Mesendoderm (in vitro differentiated cells): ENCODE results near the gene DIAPH3.
A peak's percentile ranks its signal among the peaks of the same experiment; 100 is the strongest.

Source experiments
- DNase-seq: peaks from one replicate; pipeline ENCODE4 v3.0.0; 2013
- H2AK5ac ChIP-seq: 2 replicates; pipeline ENCODE4 v1.6.1; 2013; ENCODE audit warnings: low read length, inconsistent platforms
- H2BK120ac ChIP-seq: 2 replicates; pipeline ENCODE4 v1.6.1; 2013; ENCODE audit warnings: low read depth, mild to moderate bottlenecking, low read length, moderate library complexity, mixed read lengths
- H2BK15ac ChIP-seq: replicated peaks from 2 replicates; pipeline ENCODE4 v1.6.1; 2013; ENCODE audit warnings: low read depth, mild to moderate bottlenecking, moderate library complexity
- H2BK5ac ChIP-seq: 2 replicates; pipeline ENCODE4 v1.6.1; 2013; ENCODE audit warnings: low read length, inconsistent platforms
- H3K18ac ChIP-seq: 2 replicates; pipeline ENCODE4 v1.6.1; 2013; ENCODE audit warnings: mild to moderate bottlenecking, low read length, mixed read lengths
- H3K23ac ChIP-seq: one replicate; pipeline ENCODE4 v1.6.1; 2013; ENCODE audit warnings: low read length
- H3K27ac ChIP-seq: 2 replicates; pipeline ENCODE4 v1.5.1; 2013; ENCODE audit warnings: low read depth, mild to moderate bottlenecking, inconsistent platforms, low read length, moderate library complexity
- H3K27me3 ChIP-seq: 2 replicates; pipeline ENCODE4 v1.6.1; 2013; ENCODE audit warnings: low read length, control low read depth, mild to moderate bottlenecking, inconsistent platforms; ENCODE audit not compliant: insufficient read depth, poor library complexity
- H3K36me3 ChIP-seq: 2 replicates; pipeline ENCODE4 v1.6.1; 2013; ENCODE audit warnings: low read length, inconsistent platforms; ENCODE audit not compliant: control insufficient read depth, insufficient read depth
- H3K4ac ChIP-seq: one replicate; pipeline ENCODE4 v1.6.1; 2013; ENCODE audit warnings: low read depth, mild to moderate bottlenecking, low read length, moderate library complexity
- H3K4me1 ChIP-seq: 2 replicates; pipeline ENCODE4 v1.6.1; 2013; ENCODE audit warnings: low read depth, low read length, inconsistent platforms; ENCODE audit not compliant: control insufficient read depth
- H3K4me2 ChIP-seq: 2 replicates; pipeline ENCODE4 v1.6.1; 2013; ENCODE audit warnings: low read length
- H3K4me3 ChIP-seq: 2 replicates; pipeline ENCODE4 v1.5.1; 2013; ENCODE audit warnings: mild to moderate bottlenecking, low read length
- H3K56ac ChIP-seq: one replicate; pipeline ENCODE4 v1.6.1; 2013; ENCODE audit warnings: low read length
- H3K79me1 ChIP-seq: 2 replicates; pipeline ENCODE4 v1.6.1; 2013; ENCODE audit warnings: low read length, inconsistent platforms
- H3K79me2 ChIP-seq: 2 replicates; pipeline ENCODE4 v1.6.1; 2013; ENCODE audit warnings: mild to moderate bottlenecking, low read length; ENCODE audit not compliant: control insufficient read depth, insufficient read depth
- H3K9ac ChIP-seq: 2 replicates; pipeline ENCODE4 v1.6.1; 2013; ENCODE audit warnings: low read length, inconsistent platforms
- H4K5ac ChIP-seq: one replicate; pipeline ENCODE4 v1.6.1; 2013; ENCODE audit warnings: low read length
- H4K8ac ChIP-seq: one replicate; pipeline ENCODE4 v1.6.1; 2013; ENCODE audit warnings: low read depth, mild to moderate bottlenecking, control low read depth, low read length, moderate library complexity
- WGBS: extraction: QIAGEN DNeasy Blood & Tissue Kit; methylation state at CpG from one replicate; pipeline ENCODE4 v1.1.7; 2013; ENCODE audit warnings: low lambda C conversion rate, missing lambda C conversion rate; ENCODE audit not compliant: insufficient coverage; ENCODE audit errors: extremely low coverage; 5-methylcytosine and 5-hydroxymethylcytosine counted together

The DIAPH3 gene

GRCh38 chr13:59643906-59644626, 519.7 kb downstream of the DIAPH3 start:
- WGBS = no CpG with 5 or more reads among the region's 3 CpGs
- H3K79me2 ChIP-seq = no peaks in the 10 kb centered on the region

GRCh38 chr13:59643364-59643841, 520.3 kb downstream of the DIAPH3 start:
- no peak overlapping the region for H3K9ac ChIP-seq
- H3K36me3 ChIP-seq = no peaks in the 10 kb centered on the region
- no peak overlapping the region for H3K23ac ChIP-seq
- no peak overlapping the region for H2AK5ac ChIP-seq
- H3K27me3 ChIP-seq = no peaks in the 10 kb centered on the region
- H3K79me1 ChIP-seq = no peaks in the 10 kb centered on the region
- no peak overlapping the region for H3K18ac ChIP-seq
- no peak overlapping the region for H3K4me3 ChIP-seq
- H4K8ac ChIP-seq = no peak overlapping the region
- no peak overlapping the region for H3K27ac ChIP-seq
- H3K4ac ChIP-seq = no peak overlapping the region
- no peaks in the 10 kb centered on the region for H3K79me2 ChIP-seq
- no peak overlapping the region for H2BK15ac ChIP-seq
- H4K5ac ChIP-seq = no peak overlapping the region
- WGBS = no CpG with 5 or more reads among the region's 6 CpGs
- H3K4me1 ChIP-seq = peaks cover 4% of the 10 kb centered on the region
- H3K56ac ChIP-seq = no peak overlapping the region
- no peak overlapping the region for H3K4me2 ChIP-seq
- H2BK5ac ChIP-seq = no peak overlapping the region
- H2BK120ac ChIP-seq = no peak overlapping the region
- no peak for DNase-seq

More at GRCh38 chr13:59643906-59644626, 519.7 kb downstream of the DIAPH3 start:
- no peak overlapping the region for H2BK120ac ChIP-seq
- no peak overlapping the region for H3K4me3 ChIP-seq
- peaks cover 4% of the 10 kb centered on the region for H3K4me1 ChIP-seq
- no peak overlapping the region for H3K56ac ChIP-seq
- no peak overlapping the region for H3K23ac ChIP-seq
- no peak overlapping the region for H3K9ac ChIP-seq
- no peak overlapping the region for H2BK5ac ChIP-seq
- peak overlapping the region; percentile 60 for H2BK15ac ChIP-seq
- H3K18ac ChIP-seq = no peak overlapping the region
- H4K5ac ChIP-seq = no peak overlapping the region
- no peak overlapping the region for H3K27ac ChIP-seq
- H3K4me2 ChIP-seq = no peak overlapping the region
- H3K4ac ChIP-seq = no peak overlapping the region
- no peaks in the 10 kb centered on the region for H3K79me1 ChIP-seq
- H3K27me3 ChIP-seq = no peaks in the 10 kb centered on the region
- H2AK5ac ChIP-seq = no peak overlapping the region
- peak; percentile 59 for DNase-seq
- no peaks in the 10 kb centered on the region for H3K36me3 ChIP-seq
- H4K8ac ChIP-seq = no peak overlapping the region

DNA sequence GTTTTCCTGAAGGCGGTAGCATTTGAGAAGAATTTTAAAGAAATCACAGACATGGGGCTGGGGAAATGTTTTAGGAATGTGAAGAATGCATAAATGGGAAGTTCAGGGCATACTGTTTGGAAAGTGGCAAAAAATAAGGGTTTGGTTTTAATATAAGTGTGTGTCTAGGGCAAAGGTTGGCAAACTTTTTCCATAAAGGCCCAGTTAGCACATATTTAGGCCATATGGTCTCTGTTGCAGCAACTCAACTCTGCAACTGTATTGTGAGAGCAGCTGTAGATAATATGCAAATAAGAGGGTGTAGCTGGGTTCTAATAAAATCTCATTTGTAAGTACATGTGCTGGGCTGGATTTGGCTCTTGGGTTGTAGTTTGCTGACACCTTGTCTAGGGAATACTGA, 521.9 kb downstream of the DIAPH3 start:
- Histone ChIP-seq H2BK15ac (no peak overlapping the region), H3K27me3 (no peaks in the 10 kb centered on the region), H3K56ac (no peak overlapping the region), H3K79me1 (no peaks in the 10 kb centered on the region), H3K4me3 (no peak overlapping the region), H3K9ac (no peak overlapping the region), H2AK5ac (no peak overlapping the region), H4K5ac (no peak overlapping the region), H2BK120ac (no peak overlapping the region), H3K36me3 (no peaks in the 10 kb centered on the region), H4K8ac (no peak overlapping the region), H3K27ac (no peak overlapping the region), H3K23ac (no peak overlapping the region), H3K79me2 (no peaks in the 10 kb centered on the region), H2BK5ac (no peak overlapping the region), H3K18ac (no peak overlapping the region), H3K4me2 (no peak overlapping the region), H3K4me1 (peaks cover 4% of the 10 kb centered on the region), H3K4ac (no peak overlapping the region)
- WGBS = no CpG with 5 or more reads among the region's 1 CpG
- DNase-seq = peak; percentile 22

- no CpG with 5 or more reads among the region's 3 CpGs for WGBS
- no peaks in the 10 kb centered on the region for H3K36me3 ChIP-seq
Observed at GRCh38 chr13:59641261-59641660, 522.5 kb downstream of the DIAPH3 start.

GRCh38 chr13:59638404-59638803, 525.3 kb downstream of the DIAPH3 start:
- H2BK5ac ChIP-seq = no peak overlapping the region
- DNase-seq = no peak
- no CpG with 5 or more reads among the region's 1 CpG for WGBS
- no peaks in the 10 kb centered on the region for H3K27me3 ChIP-seq
- peaks cover 4% of the 10 kb centered on the region for H3K4me1 ChIP-seq
- H2BK15ac ChIP-seq = no peak overlapping the region
- no peaks in the 10 kb centered on the region for H3K36me3 ChIP-seq
- no peak overlapping the region for H3K9ac ChIP-seq
- no peak overlapping the region for H3K27ac ChIP-seq
- H3K56ac ChIP-seq = no peak overlapping the region
- no peak overlapping the region for H3K18ac ChIP-seq
- H3K79me1 ChIP-seq = no peaks in the 10 kb centered on the region
- H3K4ac ChIP-seq = no peak overlapping the region
- H4K5ac ChIP-seq = no peak overlapping the region
- H2BK120ac ChIP-seq = no peak overlapping the region
- H3K4me3 ChIP-seq = no peak overlapping the region
- H4K8ac ChIP-seq = no peak overlapping the region
- no peak overlapping the region for H3K4me2 ChIP-seq
- no peak overlapping the region for H3K23ac ChIP-seq
- no peak overlapping the region for H2AK5ac ChIP-seq
- no peaks in the 10 kb centered on the region for H3K79me2 ChIP-seq

More at GRCh38 chr13:59641261-59641660, 522.5 kb downstream of the DIAPH3 start:
- no peak overlapping the region for H3K18ac ChIP-seq
- H2AK5ac ChIP-seq = no peak overlapping the region
- no peaks in the 10 kb centered on the region for H3K79me1 ChIP-seq
- H3K23ac ChIP-seq = no peak overlapping the region
- H3K9ac ChIP-seq = no peak overlapping the region
- no peak overlapping the region for H3K27ac ChIP-seq
- H2BK5ac ChIP-seq = no peak overlapping the region
- H4K8ac ChIP-seq = no peak overlapping the region
- H3K79me2 ChIP-seq = no peaks in the 10 kb centered on the region
- H3K4ac ChIP-seq = no peak overlapping the region
- H3K4me1 ChIP-seq = peaks cover 4% of the 10 kb centered on the region
- no peak overlapping the region for H3K4me2 ChIP-seq
- H3K56ac ChIP-seq = no peak overlapping the region
- H2BK15ac ChIP-seq = no peak overlapping the region
- H2BK120ac ChIP-seq = no peak overlapping the region
- no peaks in the 10 kb centered on the region for H3K27me3 ChIP-seq
- DNase-seq = peak; percentile 81
- no peak overlapping the region for H4K5ac ChIP-seq
- no peak overlapping the region for H3K4me3 ChIP-seq

GRCh38 chr13:59635589-59635988, 528.1 kb downstream of the DIAPH3 start:
- Histone ChIP-seq H2BK120ac (no peak overlapping the region), H3K4me2 (no peak overlapping the region), H3K27me3 (no peaks in the 10 kb centered on the region), H3K4me1 (no peaks in the 10 kb centered on the region), H3K79me1 (no peaks in the 10 kb centered on the region), H3K9ac (no peak overlapping the region), H3K4ac (no peak overlapping the region), H4K8ac (no peak overlapping the region), H3K56ac (no peak overlapping the region), H2AK5ac (no peak overlapping the region), H3K18ac (no peak overlapping the region), H3K23ac (no peak overlapping the region), H4K5ac (no peak overlapping the region), H3K36me3 (no peaks in the 10 kb centered on the region), H2BK15ac (no peak overlapping the region), H2BK5ac (no peak overlapping the region), H3K27ac (no peak overlapping the region), H3K4me3 (no peak overlapping the region), H3K79me2 (no peaks in the 10 kb centered on the region)
- no CpG with 5 or more reads among the region's 6 CpGs for WGBS
- DNase-seq = no peak
